Fibroblast of upper back skin (primary cell): Measurements from ENCODE around the gene USH2A.

Experiments
- DNase-seq: peaks from one replicate; pipeline ENCODE4 v3.0.0-alpha.2; 2013

USH2A gene

DNA sequence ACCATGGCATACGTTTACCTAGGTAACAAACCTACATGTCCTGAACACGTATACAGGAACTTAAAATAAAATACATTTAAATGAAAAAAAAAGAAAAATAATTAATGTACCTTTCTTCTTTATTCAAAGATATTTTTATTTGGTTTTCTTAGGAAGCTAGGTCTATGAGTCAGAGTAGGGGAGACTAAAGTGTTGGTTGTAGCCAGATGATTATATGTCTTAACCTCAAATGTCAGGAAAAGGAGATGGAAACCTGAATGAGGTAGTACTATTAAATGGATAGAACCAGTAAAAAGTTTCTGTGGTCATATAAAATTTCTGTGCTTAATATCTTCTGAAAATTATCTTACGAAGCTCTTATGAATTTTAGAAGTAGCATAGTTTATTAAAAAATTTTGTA is 580.3 kb downstream of the USH2A start:
- no peak for DNase-seq

DNA sequence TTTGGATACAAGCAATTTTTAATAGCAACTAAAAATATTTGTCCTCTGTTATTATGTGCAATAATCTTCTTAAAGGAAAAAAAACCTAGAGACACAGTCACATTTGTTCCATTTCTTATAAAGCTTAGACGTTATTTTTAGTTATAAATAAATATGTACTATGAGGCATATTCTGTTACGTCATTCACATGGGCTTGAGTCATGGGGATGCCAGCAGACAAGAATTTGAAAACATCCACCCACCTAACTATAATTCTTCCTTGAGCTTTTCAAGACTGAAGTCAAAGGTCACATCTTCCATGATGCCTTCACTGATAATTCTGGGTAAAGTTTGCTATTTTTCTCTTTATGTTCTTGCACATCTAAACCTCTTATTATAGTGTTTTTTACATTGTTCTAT is 587.3 kb downstream of the USH2A start:
- DNase-seq, result peak; percentile 41

DNA sequence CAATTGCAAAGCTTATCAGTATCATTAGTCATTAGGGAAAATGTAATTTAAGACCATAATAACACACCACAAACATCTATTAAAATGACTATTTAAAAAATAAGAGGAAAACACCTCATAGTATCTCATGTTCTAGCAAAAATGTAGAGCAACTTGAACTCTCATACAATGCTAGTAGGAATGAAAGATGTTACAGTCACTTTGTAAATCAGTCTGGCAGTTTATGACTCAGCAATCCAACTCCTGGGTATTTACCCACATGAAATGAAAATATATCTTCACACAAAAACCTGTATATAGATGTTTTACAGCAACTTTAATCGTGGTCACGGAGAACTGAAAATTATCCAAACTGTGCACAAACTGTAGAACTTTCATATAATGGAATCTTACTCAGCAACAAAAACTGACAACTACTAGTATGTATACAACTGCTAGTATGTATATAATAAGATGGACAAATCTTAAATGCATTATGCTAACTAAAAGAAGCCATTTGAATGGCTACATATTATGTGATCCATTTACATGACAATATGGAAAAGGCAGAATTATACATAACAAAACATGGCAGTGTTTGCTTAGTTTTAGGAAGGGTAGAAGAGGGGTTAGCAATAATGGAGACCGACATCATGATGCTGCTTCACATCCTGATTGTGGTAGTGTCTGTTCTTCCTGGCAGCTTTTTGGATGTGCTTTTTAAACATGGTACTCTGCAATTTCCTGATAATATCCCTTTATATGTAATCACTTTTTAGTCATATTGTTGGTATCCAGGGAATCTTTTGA is 589.1 kb downstream of the USH2A start:
- DNase-seq, result peak; percentile 59

- peak; percentile 62 for DNase-seq
These were observed 592.9 kb downstream of the USH2A start for GRCh38 chr1:215830226-215830810.

GRCh38 chr1:215825056-215825455 is 598.2 kb downstream of the USH2A start:
- peak; percentile 28 for DNase-seq

DNA sequence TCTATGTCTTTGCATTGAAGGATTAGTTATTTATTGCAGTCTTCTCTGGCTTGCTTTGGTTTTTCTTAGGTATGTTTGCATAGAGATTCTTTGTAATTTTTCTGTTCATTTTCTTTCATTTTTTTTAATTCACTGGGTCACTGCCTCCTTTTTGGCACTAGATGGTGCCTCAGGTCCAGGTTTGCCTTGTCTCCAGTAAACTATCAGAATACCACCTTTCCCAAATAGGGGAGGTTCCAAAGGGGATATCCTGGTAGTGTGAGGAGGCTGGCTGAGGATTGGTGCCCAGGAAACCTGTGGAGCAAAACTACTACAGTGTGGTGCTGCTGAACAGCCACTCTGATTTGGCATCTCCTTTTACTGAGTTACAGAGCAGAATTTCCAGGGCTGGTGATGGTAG is 599.0 kb downstream of the USH2A start:
- DNase-seq, result peak; percentile 44

- DNase-seq, result peak; percentile 54
These were observed 604.1 kb downstream of the USH2A start for GRCh38 chr1:215819114-215819513.

DNA sequence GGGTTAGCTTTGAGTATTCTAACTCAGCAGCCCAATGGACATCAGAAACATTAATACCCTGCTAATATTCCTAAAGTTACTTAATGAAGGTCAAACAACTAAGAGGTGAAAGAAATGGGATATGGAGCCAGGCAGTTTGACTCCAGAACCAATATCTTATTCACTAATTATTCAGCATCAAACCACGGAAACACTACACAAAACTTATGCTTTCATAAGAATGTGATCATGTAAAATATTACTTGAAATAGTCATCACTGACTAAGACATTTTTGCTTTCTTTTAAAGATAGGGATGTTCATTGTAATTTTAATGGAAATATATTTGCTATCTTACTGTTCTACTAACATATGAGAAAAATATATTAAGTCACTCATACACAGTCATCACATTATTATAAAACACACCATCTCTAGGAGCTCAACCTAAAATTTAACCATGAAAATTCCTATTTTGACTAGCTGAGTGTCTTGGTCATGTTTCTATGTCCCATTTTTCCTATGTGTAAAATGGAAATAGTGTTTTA is 615.3 kb downstream of the USH2A start:
- peak; percentile 28 for DNase-seq

- DNase-seq, result no peak
These were observed 616.0 kb downstream of the USH2A start for GRCh38 chr1:215807218-215807617.

GRCh38 chr1:215797859-215798258 is 625.4 kb downstream of the USH2A start:
- DNase-seq, result peak; percentile 39

GRCh38 chr1:215794156-215794555 is 629.1 kb downstream of the USH2A start:
- DNase-seq, result no peak

GRCh38 chr1:215793180-215793579 is 630.1 kb downstream of the USH2A start:
- DNase-seq, result peak; percentile 92

- no peak for DNase-seq
These were observed 630.8 kb downstream of the USH2A start for GRCh38 chr1:215792446-215792845.

DNA sequence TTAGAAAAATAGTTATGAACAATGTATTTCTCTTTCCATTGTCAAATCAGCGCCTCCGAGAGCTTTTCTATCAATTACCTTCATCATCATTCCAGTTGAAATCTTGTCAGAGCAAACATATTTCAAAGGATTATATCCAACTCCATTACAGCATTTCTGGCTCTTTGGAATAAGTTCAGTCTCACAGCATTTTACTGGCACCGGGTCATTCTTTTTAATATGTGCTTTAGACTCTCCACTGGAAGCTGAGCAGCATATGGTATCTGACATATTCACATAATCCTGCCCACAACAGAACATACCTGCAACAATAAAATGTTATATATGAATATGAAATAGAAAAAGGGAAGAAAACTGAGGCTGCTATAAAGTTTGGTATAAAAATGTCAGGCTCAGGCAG is 633.3 kb downstream of the USH2A start:
- no peak for DNase-seq

GRCh38 chr1:215786997-215787396 is 636.3 kb downstream of the USH2A start:
- no peak for DNase-seq

DNA sequence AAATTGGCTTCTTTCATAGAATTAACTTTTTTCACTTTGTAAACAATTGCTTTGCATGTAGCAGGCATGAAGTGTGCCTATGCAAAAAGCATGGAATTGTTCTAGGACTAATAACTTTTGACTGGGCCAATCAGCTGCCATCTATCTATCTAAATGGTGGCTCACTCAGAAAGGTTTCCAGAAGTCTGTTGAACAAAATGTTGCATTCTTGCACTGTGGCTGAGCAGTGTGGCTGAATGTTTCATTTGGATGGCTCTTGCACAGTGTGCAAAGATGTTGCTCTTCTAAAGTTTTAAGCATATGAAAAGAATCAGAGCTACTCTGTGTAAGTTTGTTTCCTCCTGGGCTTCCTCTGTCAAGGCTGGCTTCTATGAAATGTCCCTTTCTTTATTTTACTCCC is 642.6 kb downstream of the USH2A start:
- no peak for DNase-seq

DNA sequence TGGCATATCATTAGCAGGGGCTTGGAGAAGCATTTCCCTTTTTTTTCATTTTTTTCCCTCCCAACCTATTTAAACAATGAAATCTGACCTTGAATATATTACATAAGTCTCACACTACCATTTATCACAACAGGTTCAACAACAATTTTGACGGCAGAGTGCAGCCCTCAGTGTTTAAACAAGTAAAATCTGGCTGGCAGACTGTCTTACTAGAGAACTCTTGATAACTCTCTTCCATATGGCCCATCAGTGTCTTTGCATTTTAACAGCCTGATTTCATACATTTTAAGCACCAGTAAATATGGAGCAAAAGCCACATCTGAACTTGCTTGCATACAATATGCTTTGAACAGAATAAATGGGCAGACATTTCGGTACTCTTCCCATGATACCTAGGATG is 643.1 kb downstream of the USH2A start:
- no peak for DNase-seq

DNA sequence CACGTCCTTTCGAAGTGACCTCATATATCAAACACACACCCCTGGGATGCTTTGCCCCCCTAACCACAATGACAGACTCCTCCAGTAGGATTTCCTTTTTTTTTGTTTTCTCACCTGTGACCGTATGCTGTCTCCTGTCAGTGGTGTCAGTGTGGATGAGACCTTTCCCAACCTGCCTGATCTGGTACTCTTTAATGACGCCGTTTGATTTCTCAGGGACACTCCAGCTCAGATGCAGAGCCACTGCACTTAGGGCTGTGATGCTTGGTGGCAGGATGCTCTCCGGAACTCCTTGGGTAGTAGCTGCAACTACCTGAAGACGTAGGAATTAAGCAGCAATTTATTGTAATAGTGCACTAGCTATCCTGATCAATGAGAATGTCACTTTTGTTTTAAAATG is 643.5 kb downstream of the USH2A start:
- DNase-seq, result no peak

DNA sequence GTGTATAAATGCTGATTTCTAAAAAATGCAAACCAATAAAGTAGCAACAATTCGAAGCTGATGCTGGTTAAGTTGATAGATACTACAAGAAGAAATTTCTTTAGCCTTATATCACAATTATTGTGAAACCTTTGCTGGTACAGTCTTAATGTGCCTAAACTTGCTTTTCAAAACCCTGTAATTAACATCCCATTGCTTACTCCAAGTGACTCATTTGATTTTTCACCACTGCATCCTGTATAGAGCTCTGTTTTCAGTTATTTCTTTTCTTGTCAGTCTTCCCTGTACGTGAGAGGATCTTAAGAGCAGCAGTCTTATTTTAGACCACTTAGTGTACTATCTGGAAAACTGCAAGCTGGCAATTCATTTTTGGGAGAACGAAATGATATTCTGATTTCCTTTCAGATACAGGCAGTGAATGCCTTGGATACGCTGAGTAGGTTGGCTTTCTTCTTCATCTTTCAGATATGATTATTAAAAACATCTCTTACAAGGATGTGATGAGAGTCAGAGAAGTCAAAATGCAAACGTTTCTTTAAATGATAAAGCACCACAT is 645.8 kb downstream of the USH2A start:
- DNase-seq, result peak; percentile 67

GRCh38 chr1:215776336-215776735 is 646.9 kb downstream of the USH2A start:
- no peak for DNase-seq

DNA sequence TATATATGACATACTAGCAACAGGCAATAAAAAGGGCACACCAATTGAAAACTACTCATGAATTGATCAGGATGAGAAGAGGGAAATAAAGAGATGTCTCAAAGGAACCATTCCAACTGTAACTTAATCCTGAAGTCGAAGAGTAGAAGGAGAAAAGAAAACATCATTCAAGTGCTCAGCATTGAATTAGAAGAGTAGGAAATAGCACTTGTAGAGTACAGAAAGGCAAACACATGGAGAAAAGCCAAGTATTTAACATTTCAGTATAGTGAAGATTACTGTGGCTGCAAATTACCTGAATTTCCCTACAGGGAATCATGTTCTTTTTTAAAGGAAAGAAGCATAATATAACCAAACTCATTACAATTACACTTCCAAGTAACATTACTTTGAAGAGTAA is 651.1 kb downstream of the USH2A start:
- no peak for DNase-seq

DNA sequence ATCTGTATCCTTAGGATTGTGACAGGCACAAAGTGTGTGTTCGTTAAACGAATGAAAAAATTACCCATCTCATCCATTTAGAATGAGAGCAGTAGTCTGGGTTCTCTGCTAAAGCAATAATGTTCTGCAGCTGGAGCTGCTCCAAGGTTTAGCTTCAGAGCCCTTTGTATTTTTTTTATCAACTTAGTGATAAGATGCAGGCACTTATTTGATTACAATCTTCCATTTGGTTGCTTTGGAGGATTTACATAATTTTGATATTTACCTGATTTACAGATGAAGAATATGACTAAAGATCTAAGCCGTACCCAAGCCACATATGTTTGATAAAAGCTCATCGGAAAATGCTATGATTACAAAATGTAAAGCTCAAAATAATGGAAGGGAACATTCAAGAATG is 654.9 kb downstream of the USH2A start:
- no peak for DNase-seq

GRCh38 chr1:215767761-215768160 is 655.5 kb downstream of the USH2A start:
- DNase-seq, result no peak

- no peak for DNase-seq
These were observed 656.7 kb downstream of the USH2A start for GRCh38 chr1:215766521-215766920.
